HepG2 (cell line): ENCODE results near the gene SNX13. TPM values are rescaled to one million over a fixed set of nuclear protein-coding genes. Genes with fewer than 3 reads are reported as not detected.

ENCODE experiments used
- ATAC-seq: fragments of 200-7000 bp; cut with Tn5 transposase; 3 replicates; pipeline ENCODE4 v1.9.1; 2020; ENCODE audit warnings: mild to moderate bottlenecking, moderate library complexity
- BruUV-seq: library from RNA; stranded (reverse); fragments of 400-500 nt; replicated peaks from 2 replicates; lab custom pipeline; 2021; lab: Mats Ljungman, UMichigan
- CTCF ChIA-PET: fragments of 300-600 bp; formaldehyde crosslinking; extraction: SDS; loops from one replicate; lab custom pipeline; 2021; ENCODE audit warnings: low total read pairs, inconsistent platforms, low intra/inter-chr PET ratio; lab: Yijun Ruan, JAX
- POLR2A ChIA-PET: fragments of 350-600 bp; sonication (Branson Sonifier 250); formaldehyde crosslinking; loops from one replicate; lab custom pipeline; 2020; ENCODE audit warnings: antibody characterized with exemption, inconsistent platforms; lab: Yijun Ruan, JAX
- DNase-seq: peaks from one replicate; pipeline ENCODE4 v3.0.0-alpha.2; 2015; ENCODE audit warnings: low spot score
- FAIRE-seq: peaks from 3 replicates; lab custom pipeline; 2011; peaks lifted over from hg19 to GRCh38; lab: Jason Lieb, UNC
- H2AFZ ChIP-seq: one replicate; pipeline ENCODE4 v1.6.1; 2011; ENCODE audit warnings: low read length, inconsistent platforms
- H3K27ac ChIP-seq: fragments of 300-600 bp; 3 replicates; pipeline ENCODE4 v1.8.0; 2011; ENCODE audit warnings: mixed run types, mild to moderate bottlenecking, mixed read lengths, low read length, inconsistent platforms; ENCODE audit not compliant: insufficient read depth; ENCODE audit errors: extremely low read length
- H3K27me3 ChIP-seq, 2 experiments: fragments of 200-600 bp in 1 of 2; 2 replicates in 1 of 2; 3 replicates in 1 of 2; pipeline versions ENCODE4 v1.6.0 to v1.8.0; 2011; ENCODE audit warnings: low read length in 2 of 2, mild to moderate bottlenecking in 2 of 2, moderate library complexity in 2 of 2, inconsistent platforms in 1 of 2; ENCODE audit not compliant: insufficient read depth in 2 of 2, control insufficient read depth in 1 of 2
- H3K36me3 ChIP-seq, 2 experiments: fragments of 200-600 bp in 1 of 2; replicated peaks in 1 of 2; 2 replicates in 1 of 2; 3 replicates in 1 of 2; pipeline versions ENCODE4 v1.5.1 to v1.8.0; 2011; ENCODE audit warnings: low read length in 2 of 2, inconsistent platforms in 1 of 2; ENCODE audit not compliant: insufficient read depth in 2 of 2, control insufficient read depth in 1 of 2
- H3K4me1 ChIP-seq: 2 replicates; pipeline ENCODE4 v1.5.1; 2012; ENCODE audit warnings: low read length, inconsistent platforms; ENCODE audit not compliant: insufficient read depth
- H3K4me2 ChIP-seq: 2 replicates; pipeline ENCODE4 v1.6.0; 2011; ENCODE audit warnings: low read depth, low read length, inconsistent platforms
- H3K4me3 ChIP-seq, 3 experiments: fragments of 200-600 bp in 1 of 3; sonication (generic), shearing (Covaris generic) in 1 of 3; replicated peaks in 1 of 3; 2 replicates each; pipeline ENCODE4 v1.5.1; 2011 to 2016; ENCODE audit warnings: low read length in 3 of 3, inconsistent platforms in 2 of 3, low read depth in 2 of 3, mild to moderate bottlenecking in 2 of 3, control low read depth in 1 of 3, mixed read lengths in 1 of 3; ENCODE audit not compliant: insufficient read depth in 1 of 3
- H3K79me2 ChIP-seq: one replicate; pipeline ENCODE4 v1.6.1; 2011; ENCODE audit warnings: low read length, inconsistent platforms; ENCODE audit not compliant: insufficient read depth
- H3K9ac ChIP-seq: 2 replicates; pipeline ENCODE4 v1.6.0; 2011; ENCODE audit warnings: mild to moderate bottlenecking, low read depth, low read length, inconsistent platforms; ENCODE audit not compliant: insufficient read depth
- H3K9me3 ChIP-seq: 2 replicates; pipeline ENCODE4 v1.5.1; 2012; ENCODE audit warnings: mild to moderate bottlenecking, low read length
- H4K20me1 ChIP-seq: 2 replicates; pipeline ENCODE4 v1.6.0; 2011; ENCODE audit warnings: inconsistent platforms, mild to moderate bottlenecking, low read length, moderate library complexity; ENCODE audit not compliant: insufficient read depth
- ATF7-NPFF ChIP-seq: sonication (generic); formaldehyde crosslinking; IDR thresholded peaks from 2 replicates; pipeline ENCODE4 v1.8.1; 2023; ENCODE audit warnings: mild to moderate bottlenecking, low read depth, missing genetic modification reagents, moderate library complexity
- CHD4 ChIP-seq: fragments of 200-600 bp; sonication (generic); IDR thresholded peaks from 2 replicates; pipeline ENCODE4 v1.7.0; 2017; ENCODE audit warnings: mild to moderate bottlenecking, low read length, borderline replicate concordance
- CREB1 ChIP-seq, 2 experiments: fragments of 450-650 bp in 1 of 2; IDR thresholded peaks; 2 replicates each; pipeline ENCODE4 v1.6.1; 2016 to 2017; ENCODE audit warnings: control low read depth in 1 of 2, mild to moderate bottlenecking in 1 of 2, missing compliant biosample characterization in 1 of 2, missing genetic modification characterization in 1 of 2
- HOXA7 ChIP-seq: sonication (generic); formaldehyde crosslinking; IDR thresholded peaks from 2 replicates; pipeline ENCODE4 v1.8.1; 2022; ENCODE audit warnings: mild to moderate bottlenecking, missing genetic modification reagents, moderate library complexity
- MEF2D ChIP-seq: sonication (generic); formaldehyde crosslinking; IDR thresholded peaks from 2 replicates; pipeline ENCODE4 v1.5.1; 2020; ENCODE audit warnings: mild to moderate bottlenecking, missing genetic modification reagents
- PPARG ChIP-seq: conservative IDR thresholded peaks from 2 replicates; pipeline ENCODE4 v1.6.1; 2016; ENCODE audit warnings: missing biosample characterization, missing genetic modification reagents
- SP1 ChIP-seq, 2 experiments: fragments of 450-650 bp in 1 of 2; sonication (generic) in 1 of 2; formaldehyde crosslinking in 1 of 2; IDR thresholded peaks; 2 replicates each; pipeline versions ENCODE4 v1.4.0 to v1.6.1; 2016 to 2020; ENCODE audit warnings: missing genetic modification reagents in 1 of 2
- ZNF136 ChIP-seq: sonication (generic); formaldehyde crosslinking; IDR thresholded peaks from 2 replicates; pipeline ENCODE4 v1.8.1; 2022; ENCODE audit warnings: low read depth, mild to moderate bottlenecking, moderate library complexity, missing genetic modification reagents
- ZNF337 ChIP-seq: sonication (generic); formaldehyde crosslinking; IDR thresholded peaks from 2 replicates; pipeline ENCODE4 v1.5.1; 2020; ENCODE audit warnings: missing genetic modification reagents, low read depth, mild to moderate bottlenecking, borderline replicate concordance
- ZNF572 ChIP-seq: sonication (generic); formaldehyde crosslinking; IDR thresholded peaks from 2 replicates; pipeline ENCODE4 v1.5.1; 2020; ENCODE audit warnings: mild to moderate bottlenecking, missing genetic modification reagents
- ZNF616 ChIP-seq: sonication (generic); formaldehyde crosslinking; IDR thresholded peaks from 2 replicates; pipeline ENCODE4 v1.5.0; 2020; ENCODE audit warnings: low read depth, mild to moderate bottlenecking, missing genetic modification reagents
- ZNF780A ChIP-seq: sonication (generic); formaldehyde crosslinking; IDR thresholded peaks from 2 replicates; pipeline ENCODE4 v1.8.0; 2022; ENCODE audit warnings: mild to moderate bottlenecking, missing genetic modification reagents, moderate library complexity
- ZSCAN12 ChIP-seq: sonication (generic); formaldehyde crosslinking; IDR thresholded peaks from 2 replicates; pipeline ENCODE4 v1.9.0; 2021; ENCODE audit warnings: mild to moderate bottlenecking, missing genetic modification reagents
- ZSCAN29 ChIP-seq: sonication (generic); formaldehyde crosslinking; conservative IDR thresholded peaks from 2 replicates; pipeline ENCODE4 v1.4.0; 2020; ENCODE audit warnings: mild to moderate bottlenecking, missing genetic modification reagents
- WGBS: methylation state at CpG from one replicate; pipeline ENCODE4 v1.1.6; 2017; ENCODE audit warnings: low lambda C conversion rate; 5-methylcytosine and 5-hydroxymethylcytosine counted together
- in situ Hi-C: cut with HindIII; loops from 2 replicates; pipeline ENCODE4 v1.10.0; 2017; ENCODE audit warnings: low pct_unique_long_range_greater_than_20kb; ENCODE audit not compliant: extremely low pct_ligation_motif_present
- intact Hi-C: fragments of 100-400 bp; cut with micrococcal nuclease; formaldehyde crosslinking; loops from one replicate; pipeline ENCODE4 v1.10.0; 2022; ENCODE audit not compliant: unreplicated experiment
- polyA plus RNA-seq, 8 experiments: library from polyadenylated mRNA; depleted of rRNA in 3 of 8; stranded (reverse) in 7 of 8; unstranded in 1 of 8; fragments of >200 nt; fragmentation: Illumina TruSeq in 4 of 8; extraction: Trizol in 4 of 8; gene quantifications; 2 replicates each; pipeline versions ENCODE4 v1.2.1 to v1.2.3, GENCODE V29; 2011 to 2016; ENCODE audit warnings: low read depth in 4 of 8, missing spikeins in 1 of 8, mixed read lengths in 1 of 8; ENCODE audit not compliant: insufficient read depth in 1 of 8
- total RNA-seq, 5 experiments: library from RNA; depleted of rRNA; stranded (reverse); fragments of >200 nt; fragmentation: Illumina TruSeq; extraction: Trizol; gene quantifications; 2 replicates each; pipeline ENCODE4 v1.2.3, GENCODE V29; 2016; ENCODE audit warnings: low read depth in 1 of 5
- TF ChIP-seq, protein P1 (sequence below): sonication (generic); formaldehyde crosslinking; IDR thresholded peaks from 2 replicates; pipeline ENCODE4 v1.9.0; 2022; ENCODE audit warnings: missing genetic modification reagents, mild to moderate bottlenecking, borderline replicate concordance
- TF ChIP-seq, protein P2 (sequence below): sonication (generic); formaldehyde crosslinking; IDR thresholded peaks from 2 replicates; pipeline ENCODE4 v1.4.0; 2020; ENCODE audit warnings: mild to moderate bottlenecking, missing genetic modification reagents
- TF ChIP-seq, protein P3 (sequence below): sonication (generic); formaldehyde crosslinking; IDR thresholded peaks from 2 replicates; pipeline ENCODE4 v1.9.0; 2022; ENCODE audit warnings: low read depth, missing genetic modification reagents

Gene SNX13
- total and polyA plus RNA-seq, 2 of the 13 experiments (the other 11 are each of a cell fraction or from before 2014, with no cell fraction given): 14.3 to 32.3 TPM

- intact Hi-C loops: no loop called here
- Histone ChIP-seq H3K4me3 (no peak overlapping the region), H4K20me1 (no peaks in the 10 kb centered on the region), H3K79me2 (no peaks in the 10 kb centered on the region), H3K27me3 (no peaks in the 10 kb centered on the region), H3K36me3 (peaks cover 1 to 7% of the 10 kb centered on the region in 2 experiments; a peak in 3 of 5 replicates), H3K9me3 (no peaks in the 10 kb centered on the region), H3K9ac (no peak overlapping the region), H3K4me1 (no peaks in the 10 kb centered on the region), H2AFZ (no peak overlapping the region), H3K27ac (no peak overlapping the region), H3K4me2 (no peak overlapping the region)
- ChIA-PET CTCF (no interaction called here), POLR2A (no interaction called here)
- no peak for FAIRE-seq
- WGBS: 90% methylated on average over 8 of the region's 8 CpGs
- ATAC-seq: no peak
- TF ChIP-seq ZSCAN12 (CRISPR knock-in tag) (no peak), SP1 (IDR thresholded peaks at IDR 0.05) (no peak), SP1 (CRISPR knock-in tag; IDR thresholded peaks at IDR 0.05) (no peak), PPARG (CRISPR knock-in tag) (no peak), ZNF780A (no peak), ZNF136 (no peak), ZNF616 (no peak), HOXA7 (CRISPR knock-in tag) (no peak), MEF2D (CRISPR knock-in tag) (no peak), ZSCAN29 (CRISPR knock-in tag) (no peak), ZNF572 (CRISPR knock-in tag) (no peak), ATF7-NPFF (CRISPR knock-in tag) (no peak), ZNF337 (CRISPR knock-in tag) (no peak), CHD4 (no peak), CREB1 (IDR thresholded peaks at IDR 0.05) (no peak), CREB1 (CRISPR knock-in tag; IDR thresholded peaks at IDR 0.05) (no peak)
- TF ChIP-seq, protein P1, sequence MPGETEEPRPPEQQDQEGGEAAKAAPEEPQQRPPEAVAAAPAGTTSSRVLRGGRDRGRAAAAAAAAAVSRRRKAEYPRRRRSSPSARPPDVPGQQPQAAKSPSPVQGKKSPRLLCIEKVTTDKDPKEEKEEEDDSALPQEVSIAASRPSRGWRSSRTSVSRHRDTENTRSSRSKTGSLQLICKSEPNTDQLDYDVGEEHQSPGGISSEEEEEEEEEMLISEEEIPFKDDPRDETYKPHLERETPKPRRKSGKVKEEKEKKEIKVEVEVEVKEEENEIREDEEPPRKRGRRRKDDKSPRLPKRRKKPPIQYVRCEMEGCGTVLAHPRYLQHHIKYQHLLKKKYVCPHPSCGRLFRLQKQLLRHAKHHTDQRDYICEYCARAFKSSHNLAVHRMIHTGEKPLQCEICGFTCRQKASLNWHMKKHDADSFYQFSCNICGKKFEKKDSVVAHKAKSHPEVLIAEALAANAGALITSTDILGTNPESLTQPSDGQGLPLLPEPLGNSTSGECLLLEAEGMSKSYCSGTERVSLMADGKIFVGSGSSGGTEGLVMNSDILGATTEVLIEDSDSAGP (CRISPR knock-in tag): no peak
- TF ChIP-seq, protein P2, sequence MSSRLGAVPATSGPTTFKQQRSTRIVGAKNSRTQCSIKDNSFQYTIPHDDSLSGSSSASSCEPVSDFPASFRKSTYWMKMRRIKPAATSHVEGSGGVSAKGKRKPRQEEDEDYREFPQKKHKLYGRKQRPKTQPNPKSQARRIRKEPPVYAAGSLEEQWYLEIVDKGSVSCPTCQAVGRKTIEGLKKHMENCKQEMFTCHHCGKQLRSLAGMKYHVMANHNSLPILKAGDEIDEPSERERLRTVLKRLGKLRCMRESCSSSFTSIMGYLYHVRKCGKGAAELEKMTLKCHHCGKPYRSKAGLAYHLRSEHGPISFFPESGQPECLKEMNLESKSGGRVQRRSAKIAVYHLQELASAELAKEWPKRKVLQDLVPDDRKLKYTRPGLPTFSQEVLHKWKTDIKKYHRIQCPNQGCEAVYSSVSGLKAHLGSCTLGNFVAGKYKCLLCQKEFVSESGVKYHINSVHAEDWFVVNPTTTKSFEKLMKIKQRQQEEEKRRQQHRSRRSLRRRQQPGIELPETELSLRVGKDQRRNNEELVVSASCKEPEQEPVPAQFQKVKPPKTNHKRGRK: no peak
- TF ChIP-seq, protein P3, sequence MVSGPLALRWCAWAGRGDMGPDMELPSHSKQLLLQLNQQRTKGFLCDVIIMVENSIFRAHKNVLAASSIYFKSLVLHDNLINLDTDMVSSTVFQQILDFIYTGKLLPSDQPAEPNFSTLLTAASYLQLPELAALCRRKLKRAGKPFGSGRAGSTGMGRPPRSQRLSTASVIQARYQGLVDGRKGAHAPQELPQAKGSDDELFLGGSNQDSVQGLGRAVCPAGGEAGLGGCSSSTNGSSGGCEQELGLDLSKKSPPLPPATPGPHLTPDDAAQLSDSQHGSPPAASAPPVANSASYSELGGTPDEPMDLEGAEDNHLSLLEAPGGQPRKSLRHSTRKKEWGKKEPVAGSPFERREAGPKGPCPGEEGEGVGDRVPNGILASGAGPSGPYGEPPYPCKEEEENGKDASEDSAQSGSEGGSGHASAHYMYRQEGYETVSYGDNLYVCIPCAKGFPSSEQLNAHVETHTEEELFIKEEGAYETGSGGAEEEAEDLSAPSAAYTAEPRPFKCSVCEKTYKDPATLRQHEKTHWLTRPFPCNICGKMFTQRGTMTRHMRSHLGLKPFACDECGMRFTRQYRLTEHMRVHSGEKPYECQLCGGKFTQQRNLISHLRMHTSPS (CRISPR knock-in tag): no peak
- in situ Hi-C loops: no loop called here
- BruUV-seq: no TSS peak
- DNase-seq: no peak
Observed at GRCh38 chr7:17871815-17872533, 68.3 kb downstream of the SNX13 start.
